ENCODE measurements around the gene BACH1. TPM values are rescaled to one million over a fixed set of nuclear protein-coding genes. Genes with fewer than 3 reads are reported as not detected.

BACH1 gene
- total RNA-seq, 1 experiment from 2014 or later = 47.3 TPM

- Histone ChIP-seq H3K9me3 (replicated peaks) (no peaks in the 10 kb centered on the region), H3K27me3 (replicated peaks) (no peaks in the 10 kb centered on the region), H3K36me3 (peaks cover 45% of the 10 kb centered on the region), H3K4me1 (replicated peaks) (peaks cover 49% of the 10 kb centered on the region), H3K27ac (peak overlapping the region; percentile 53), H3K4me3 (no peak overlapping the region)
- DNase-seq (ENCODE audit: low read depth in 1 of 2, low spot score in 2 of 2) = peak; percentile 50 to 77
Measured at GRCh38 chr21:29332461-29333362, 34.0 kb downstream of the BACH1 start.

GRCh38 chr21:29333406-29333805 is 34.7 kb downstream of the BACH1 start:
- H3K36me3 ChIP-seq = peaks cover 40% of the 10 kb centered on the region
- no peak overlapping the region for H3K4me3 ChIP-seq
- peak overlapping the region; percentile 53 for H3K27ac ChIP-seq

GRCh38 chr21:29334717-29335428 is 36.2 kb downstream of the BACH1 start:
- no peak for DNase-seq (ENCODE audit: low read depth in 1 of 2, low spot score in 2 of 2)

More at GRCh38 chr21:29333406-29333805, 34.7 kb downstream of the BACH1 start:
- H3K9me3 ChIP-seq (replicated peaks) = no peaks in the 10 kb centered on the region
- H3K27me3 ChIP-seq (replicated peaks) = no peaks in the 10 kb centered on the region
- H3K4me1 ChIP-seq (replicated peaks) = peaks cover 49% of the 10 kb centered on the region
- no peak for DNase-seq (ENCODE audit: low read depth in 1 of 2, low spot score in 2 of 2)

GRCh38 chr21:29335720-29336119 is 37.0 kb downstream of the BACH1 start:
- Histone ChIP-seq H3K9me3 (replicated peaks) (no peaks in the 10 kb centered on the region), H3K4me1 (replicated peaks) (peaks cover 60% of the 10 kb centered on the region), H3K27me3 (replicated peaks) (no peaks in the 10 kb centered on the region), H3K36me3 (peaks cover 23% of the 10 kb centered on the region), H3K27ac (peak overlapping the region; percentile 16; the same call in 1 of the 2 replicates), H3K4me3 (no peak overlapping the region)
- DNase-seq (ENCODE audit: low read depth in 1 of 2, low spot score in 2 of 2) = peak in 1 of 2 experiments; percentile 28

More at GRCh38 chr21:29334717-29335428, 36.2 kb downstream of the BACH1 start:
- no peak overlapping the region for H3K4me3 ChIP-seq
- H3K9me3 ChIP-seq (replicated peaks) = no peaks in the 10 kb centered on the region
- no peak overlapping the region for H3K27ac ChIP-seq
- no peaks in the 10 kb centered on the region for H3K27me3 ChIP-seq (replicated peaks)
- H3K4me1 ChIP-seq (replicated peaks) = peaks cover 52% of the 10 kb centered on the region
- H3K36me3 ChIP-seq = peaks cover 26% of the 10 kb centered on the region

- Histone ChIP-seq H3K36me3 (peaks cover 20% of the 10 kb centered on the region), H3K4me3 (no peak overlapping the region), H3K27me3 (replicated peaks) (no peaks in the 10 kb centered on the region), H3K4me1 (replicated peaks) (peaks cover 63% of the 10 kb centered on the region), H3K9me3 (replicated peaks) (no peaks in the 10 kb centered on the region), H3K27ac (no peak overlapping the region)
- DNase-seq (ENCODE audit: low read depth in 1 of 2, low spot score in 2 of 2) = no peak
Measured at GRCh38 chr21:29338256-29338655, 39.5 kb downstream of the BACH1 start.

GRCh38 chr21:29340228-29340627 is 41.5 kb downstream of the BACH1 start:
- DNase-seq (ENCODE audit: low read depth in 1 of 2, low spot score in 2 of 2) = no peak
- Histone ChIP-seq H3K4me1 (replicated peaks) (peaks cover 63% of the 10 kb centered on the region), H3K4me3 (no peak overlapping the region), H3K36me3 (peaks cover 19% of the 10 kb centered on the region), H3K27me3 (replicated peaks) (no peaks in the 10 kb centered on the region), H3K27ac (no peak overlapping the region), H3K9me3 (replicated peaks) (no peaks in the 10 kb centered on the region)

GRCh38 chr21:29342363-29342957 is 43.7 kb downstream of the BACH1 start:
- H3K4me3 ChIP-seq = 0 out of 2 replicates have a peak overlapping the region, but pooled peaks have one; percentile 4
- H3K4me1 ChIP-seq (replicated peaks) = peaks cover 57% of the 10 kb centered on the region
- H3K27me3 ChIP-seq (replicated peaks) = no peaks in the 10 kb centered on the region
- peak; percentile 77 to 85 for DNase-seq (ENCODE audit: low read depth in 1 of 2, low spot score in 2 of 2)
- no peaks in the 10 kb centered on the region for H3K9me3 ChIP-seq (replicated peaks)
- H3K27ac ChIP-seq = peak overlapping the region; percentile 85
- peaks cover 19% of the 10 kb centered on the region for H3K36me3 ChIP-seq

- Histone ChIP-seq H3K36me3 (peaks cover 27% of the 10 kb centered on the region), H3K27ac (peak overlapping the region; percentile 85), H3K9me3 (replicated peaks) (no peaks in the 10 kb centered on the region), H3K27me3 (replicated peaks) (no peaks in the 10 kb centered on the region), H3K4me3 (no peak overlapping the region), H3K4me1 (replicated peaks) (peaks cover 68% of the 10 kb centered on the region)
- DNase-seq (ENCODE audit: low read depth in 1 of 2, low spot score in 2 of 2) = peak; percentile 61 to 77
Measured at GRCh38 chr21:29343519-29343918, 44.8 kb downstream of the BACH1 start.

GRCh38 chr21:29346281-29346680 is 47.6 kb downstream of the BACH1 start:
- Histone ChIP-seq H3K9me3 (replicated peaks) (no peaks in the 10 kb centered on the region), H3K4me1 (replicated peaks) (peaks cover 64% of the 10 kb centered on the region), H3K36me3 (peaks cover 32% of the 10 kb centered on the region), H3K27me3 (replicated peaks) (no peaks in the 10 kb centered on the region), H3K27ac (no peak overlapping the region), H3K4me3 (no peak overlapping the region)
- DNase-seq (ENCODE audit: low read depth in 1 of 2, low spot score in 2 of 2) = no peak

- H3K36me3 ChIP-seq = peaks cover 34% of the 10 kb centered on the region
- no peaks in the 10 kb centered on the region for H3K9me3 ChIP-seq (replicated peaks)
- H3K4me3 ChIP-seq = no peak overlapping the region
- DNase-seq (ENCODE audit: low read depth in 1 of 2, low spot score in 2 of 2) = no peak
- H3K27ac ChIP-seq = no peak overlapping the region
- peaks cover 64% of the 10 kb centered on the region for H3K4me1 ChIP-seq (replicated peaks)
- H3K27me3 ChIP-seq (replicated peaks) = no peaks in the 10 kb centered on the region
Measured at GRCh38 chr21:29346771-29347170, 48.0 kb downstream of the BACH1 start.

GRCh38 chr21:29347274-29347681 is 48.6 kb downstream of the BACH1 start:
- Histone ChIP-seq H3K27me3 (replicated peaks) (no peaks in the 10 kb centered on the region), H3K36me3 (peaks cover 30% of the 10 kb centered on the region), H3K27ac (no peak overlapping the region), H3K4me3 (no peak overlapping the region), H3K4me1 (replicated peaks) (peaks cover 64% of the 10 kb centered on the region), H3K9me3 (replicated peaks) (no peaks in the 10 kb centered on the region)
- DNase-seq (ENCODE audit: low read depth in 1 of 2, low spot score in 2 of 2) = peak in 1 of 2 experiments; percentile 28

GRCh38 chr21:29349702-29350101 is 51.0 kb downstream of the BACH1 start:
- DNase-seq (ENCODE audit: low read depth in 1 of 2, low spot score in 2 of 2) = no peak
- Histone ChIP-seq H3K27me3 (replicated peaks) (no peaks in the 10 kb centered on the region), H3K36me3 (peaks cover 45% of the 10 kb centered on the region), H3K4me1 (replicated peaks) (peaks cover 42% of the 10 kb centered on the region), H3K27ac (no peak overlapping the region), H3K9me3 (replicated peaks) (no peaks in the 10 kb centered on the region), H3K4me3 (no peak overlapping the region)

GRCh38 chr21:29350246-29350779 is 51.6 kb downstream of the BACH1 start:
- no peaks in the 10 kb centered on the region for H3K9me3 ChIP-seq (replicated peaks)
- no peak for DNase-seq (ENCODE audit: low read depth in 1 of 2, low spot score in 2 of 2)
- H3K4me1 ChIP-seq (replicated peaks) = peaks cover 42% of the 10 kb centered on the region
- peaks cover 44% of the 10 kb centered on the region for H3K36me3 ChIP-seq
- H3K27me3 ChIP-seq (replicated peaks) = no peaks in the 10 kb centered on the region
- H3K4me3 ChIP-seq = no peak overlapping the region
- H3K27ac ChIP-seq = no peak overlapping the region
